K562 (cell line): ENCODE data around the gene ATM. TPM values are rescaled to one million over a fixed set of nuclear protein-coding genes. Genes with fewer than 3 reads are reported as not detected.

Experiments used
- CEBPG ChIP-seq, 3 experiments: fragments of 200-800 bp in 1 of 3; sonication (Bioruptor generic) in 1 of 3; sonication (generic) in 1 of 3; formaldehyde crosslinking in 1 of 3; IDR thresholded peaks in 2 of 3; conservative IDR thresholded peaks in 1 of 3; 2 replicates each; pipeline versions ENCODE4 v1.6.1 to v1.8.0; 2016 to 2022; ENCODE audit warnings: missing compliant biosample characterization in 2 of 3, missing genetic modification characterization in 2 of 3, mild to moderate bottlenecking in 1 of 3, missing genetic modification reagents in 1 of 3
- CHD4 ChIP-seq: fragments of 200-600 bp; sonication (generic); IDR thresholded peaks from 3 replicates; pipeline ENCODE4 v1.6.1; 2012; ENCODE audit warnings: low read depth, mild to moderate bottlenecking, mixed read lengths, low read length, inconsistent platforms; ENCODE audit not compliant: insufficient read depth, insufficient replicate concordance, poor library complexity, severe bottlenecking
- HNRNPL ChIP-seq: fragments of 200-400 bp; formaldehyde crosslinking; IDR thresholded peaks from 2 replicates; pipeline ENCODE4 v1.6.1; 2017; ENCODE audit warnings: low read depth, mild to moderate bottlenecking, low read length
- PHF21A ChIP-seq: fragments of 450-650 bp; IDR thresholded peaks from 2 replicates; pipeline ENCODE4 v1.6.1; 2017; ENCODE audit warnings: low read depth, borderline replicate concordance
- POLR2A ChIP-seq: fragments of 450-650 bp; conservative IDR thresholded peaks from 2 replicates; pipeline ENCODE4 v1.6.1; 2016
- SMARCA5 ChIP-seq: fragments of 450-650 bp; IDR thresholded peaks from 2 replicates; pipeline ENCODE4 v1.6.1; 2016
- ZNF212 ChIP-seq: fragments of 450-650 bp; formaldehyde crosslinking; IDR thresholded peaks from 2 replicates; pipeline ENCODE4 v1.4.0; 2020; ENCODE audit warnings: mild to moderate bottlenecking
- polyA plus RNA-seq, 8 experiments: library from polyadenylated mRNA; depleted of rRNA in 4 of 8; stranded (reverse) in 5 of 8; unstranded in 3 of 8; fragments of >200 nt; fragmentation: Nextera tagmentation in 2 of 8; fragmentation: Illumina TruSeq in 1 of 8; extraction: Ambion mirVana in 2 of 8; extraction: Trizol in 1 of 8; gene quantifications; 2 replicates each; pipeline versions ENCODE4 v1.2.1 to v1.2.3, GENCODE V29; 2011 to 2014; ENCODE audit warnings: inconsistent platforms in 1 of 8, missing spikeins in 1 of 8
- total RNA-seq, 7 experiments: library from RNA; depleted of rRNA in 6 of 7; stranded (reverse); fragments of >200 nt in 6 of 7; fragmentation: Illumina TruSeq in 2 of 7; extraction: Trizol in 2 of 7; gene quantifications; 2 replicates each; pipeline versions ENCODE4 v1.2.1 to v1.2.3, GENCODE V29; 2011 to 2021; ENCODE audit warnings: low replicate concordance in 1 of 7
- TF ChIP-seq, protein P1 (sequence below): fragments of 450-650 bp; IDR thresholded peaks from 2 replicates; pipeline ENCODE4 v1.6.1; 2018; ENCODE audit warnings: mild to moderate bottlenecking, low read depth; ENCODE audit not compliant: partially characterized antibody
- TF ChIP-seq, protein P2 (sequence below): sonication (generic); IDR thresholded peaks from 2 replicates; pipeline ENCODE4 v1.6.1; 2016
- TF ChIP-seq, protein P3 (sequence below): fragments of 450-650 bp; IDR thresholded peaks from 2 replicates; pipeline ENCODE4 v1.6.1; 2016; ENCODE audit warnings: mild to moderate bottlenecking, moderate library complexity
- TF ChIP-seq, protein P4 (sequence below), 2 experiments: fragments of 450-650 bp in 1 of 2; sonication (generic) in 1 of 2; formaldehyde crosslinking in 1 of 2; IDR thresholded peaks in 1 of 2; conservative IDR thresholded peaks in 1 of 2; 2 replicates each; pipeline versions ENCODE4 v1.6.1 to v1.8.1; 2016 to 2023; ENCODE audit warnings: mild to moderate bottlenecking in 2 of 2, moderate library complexity in 2 of 2, inconsistent platforms in 1 of 2, missing genetic modification reagents in 1 of 2

The ATM gene
- total and polyA plus RNA-seq, 9 of the 15 experiments (the other 6 are each of a cell fraction or from before 2014, with no cell fraction given): 8.3 to 46.8 (median 26.2) TPM

DNA sequence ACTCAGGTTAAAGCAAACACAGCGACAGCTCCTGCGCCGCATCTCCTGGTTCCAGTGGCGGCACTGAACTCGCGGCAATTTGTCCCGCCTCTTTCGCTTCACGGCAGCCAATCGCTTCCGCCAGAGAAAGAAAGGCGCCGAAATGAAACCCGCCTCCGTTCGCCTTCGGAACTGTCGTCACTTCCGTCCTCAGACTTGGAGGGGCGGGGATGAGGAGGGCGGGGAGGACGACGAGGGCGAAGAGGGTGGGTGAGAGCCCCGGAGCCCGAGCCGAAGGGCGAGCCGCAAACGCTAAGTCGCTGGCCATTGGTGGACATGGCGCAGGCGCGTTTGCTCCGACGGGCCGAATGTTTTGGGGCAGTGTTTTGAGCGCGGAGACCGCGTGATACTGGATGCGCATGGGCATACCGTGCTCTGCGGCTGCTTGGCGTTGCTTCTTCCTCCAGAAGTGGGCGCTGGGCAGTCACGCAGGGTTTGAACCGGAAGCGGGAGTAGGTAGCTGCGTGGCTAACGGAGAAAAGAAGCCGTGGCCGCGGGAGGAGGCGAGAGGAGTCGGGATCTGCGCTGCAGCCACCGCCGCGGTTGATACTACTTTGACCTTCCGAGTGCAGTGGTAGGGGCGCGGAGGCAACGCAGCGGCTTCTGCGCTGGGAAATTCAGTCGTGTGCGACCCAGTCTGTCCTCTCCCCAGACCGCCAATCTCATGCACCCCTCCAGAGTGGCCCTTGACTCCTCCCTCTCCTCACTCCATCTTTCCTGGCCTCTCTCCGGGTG is at the start of gene ATM, which contains the start of gene NPAT (continued):
- TF ChIP-seq, protein P1, sequence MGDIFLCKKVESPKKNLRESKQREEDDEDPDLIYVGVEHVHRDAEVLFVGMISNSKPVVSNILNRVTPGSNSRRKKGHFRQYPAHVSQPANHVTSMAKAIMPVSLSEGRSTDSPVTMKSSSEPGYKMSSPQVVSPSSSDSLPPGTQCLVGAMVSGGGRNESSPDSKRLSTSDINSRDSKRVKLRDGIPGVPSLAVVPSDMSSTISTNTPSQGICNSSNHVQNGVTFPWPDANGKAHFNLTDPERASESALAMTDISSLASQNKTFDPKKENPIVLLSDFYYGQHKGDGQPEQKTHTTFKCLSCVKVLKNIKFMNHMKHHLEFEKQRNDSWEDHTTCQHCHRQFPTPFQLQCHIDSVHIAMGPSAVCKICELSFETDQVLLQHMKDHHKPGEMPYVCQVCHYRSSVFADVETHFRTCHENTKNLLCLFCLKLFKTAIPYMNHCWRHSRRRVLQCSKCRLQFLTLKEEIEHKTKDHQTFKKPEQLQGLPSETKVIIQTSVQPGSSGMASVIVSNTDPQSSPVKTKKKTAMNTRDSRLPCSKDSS: no peak
- TF ChIP-seq, protein P2, sequence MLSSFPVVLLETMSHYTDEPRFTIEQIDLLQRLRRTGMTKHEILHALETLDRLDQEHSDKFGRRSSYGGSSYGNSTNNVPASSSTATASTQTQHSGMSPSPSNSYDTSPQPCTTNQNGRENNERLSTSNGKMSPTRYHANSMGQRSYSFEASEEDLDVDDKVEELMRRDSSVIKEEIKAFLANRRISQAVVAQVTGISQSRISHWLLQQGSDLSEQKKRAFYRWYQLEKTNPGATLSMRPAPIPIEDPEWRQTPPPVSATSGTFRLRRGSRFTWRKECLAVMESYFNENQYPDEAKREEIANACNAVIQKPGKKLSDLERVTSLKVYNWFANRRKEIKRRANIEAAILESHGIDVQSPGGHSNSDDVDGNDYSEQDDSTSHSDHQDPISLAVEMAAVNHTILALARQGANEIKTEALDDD: no peak
- no peak for TF ChIP-seq HNRNPL
- no peak for TF ChIP-seq CHD4
- TF ChIP-seq CEBPG (CRISPR knock-in tag; IDR thresholded peaks at IDR 0.05): no peak
- TF ChIP-seq CEBPG (tag; conservative IDR thresholded peaks at IDR 0.05 in 1 of 2, IDR thresholded peaks at IDR 0.05 in 1 of 2): no peak
- TF ChIP-seq, protein P3, sequence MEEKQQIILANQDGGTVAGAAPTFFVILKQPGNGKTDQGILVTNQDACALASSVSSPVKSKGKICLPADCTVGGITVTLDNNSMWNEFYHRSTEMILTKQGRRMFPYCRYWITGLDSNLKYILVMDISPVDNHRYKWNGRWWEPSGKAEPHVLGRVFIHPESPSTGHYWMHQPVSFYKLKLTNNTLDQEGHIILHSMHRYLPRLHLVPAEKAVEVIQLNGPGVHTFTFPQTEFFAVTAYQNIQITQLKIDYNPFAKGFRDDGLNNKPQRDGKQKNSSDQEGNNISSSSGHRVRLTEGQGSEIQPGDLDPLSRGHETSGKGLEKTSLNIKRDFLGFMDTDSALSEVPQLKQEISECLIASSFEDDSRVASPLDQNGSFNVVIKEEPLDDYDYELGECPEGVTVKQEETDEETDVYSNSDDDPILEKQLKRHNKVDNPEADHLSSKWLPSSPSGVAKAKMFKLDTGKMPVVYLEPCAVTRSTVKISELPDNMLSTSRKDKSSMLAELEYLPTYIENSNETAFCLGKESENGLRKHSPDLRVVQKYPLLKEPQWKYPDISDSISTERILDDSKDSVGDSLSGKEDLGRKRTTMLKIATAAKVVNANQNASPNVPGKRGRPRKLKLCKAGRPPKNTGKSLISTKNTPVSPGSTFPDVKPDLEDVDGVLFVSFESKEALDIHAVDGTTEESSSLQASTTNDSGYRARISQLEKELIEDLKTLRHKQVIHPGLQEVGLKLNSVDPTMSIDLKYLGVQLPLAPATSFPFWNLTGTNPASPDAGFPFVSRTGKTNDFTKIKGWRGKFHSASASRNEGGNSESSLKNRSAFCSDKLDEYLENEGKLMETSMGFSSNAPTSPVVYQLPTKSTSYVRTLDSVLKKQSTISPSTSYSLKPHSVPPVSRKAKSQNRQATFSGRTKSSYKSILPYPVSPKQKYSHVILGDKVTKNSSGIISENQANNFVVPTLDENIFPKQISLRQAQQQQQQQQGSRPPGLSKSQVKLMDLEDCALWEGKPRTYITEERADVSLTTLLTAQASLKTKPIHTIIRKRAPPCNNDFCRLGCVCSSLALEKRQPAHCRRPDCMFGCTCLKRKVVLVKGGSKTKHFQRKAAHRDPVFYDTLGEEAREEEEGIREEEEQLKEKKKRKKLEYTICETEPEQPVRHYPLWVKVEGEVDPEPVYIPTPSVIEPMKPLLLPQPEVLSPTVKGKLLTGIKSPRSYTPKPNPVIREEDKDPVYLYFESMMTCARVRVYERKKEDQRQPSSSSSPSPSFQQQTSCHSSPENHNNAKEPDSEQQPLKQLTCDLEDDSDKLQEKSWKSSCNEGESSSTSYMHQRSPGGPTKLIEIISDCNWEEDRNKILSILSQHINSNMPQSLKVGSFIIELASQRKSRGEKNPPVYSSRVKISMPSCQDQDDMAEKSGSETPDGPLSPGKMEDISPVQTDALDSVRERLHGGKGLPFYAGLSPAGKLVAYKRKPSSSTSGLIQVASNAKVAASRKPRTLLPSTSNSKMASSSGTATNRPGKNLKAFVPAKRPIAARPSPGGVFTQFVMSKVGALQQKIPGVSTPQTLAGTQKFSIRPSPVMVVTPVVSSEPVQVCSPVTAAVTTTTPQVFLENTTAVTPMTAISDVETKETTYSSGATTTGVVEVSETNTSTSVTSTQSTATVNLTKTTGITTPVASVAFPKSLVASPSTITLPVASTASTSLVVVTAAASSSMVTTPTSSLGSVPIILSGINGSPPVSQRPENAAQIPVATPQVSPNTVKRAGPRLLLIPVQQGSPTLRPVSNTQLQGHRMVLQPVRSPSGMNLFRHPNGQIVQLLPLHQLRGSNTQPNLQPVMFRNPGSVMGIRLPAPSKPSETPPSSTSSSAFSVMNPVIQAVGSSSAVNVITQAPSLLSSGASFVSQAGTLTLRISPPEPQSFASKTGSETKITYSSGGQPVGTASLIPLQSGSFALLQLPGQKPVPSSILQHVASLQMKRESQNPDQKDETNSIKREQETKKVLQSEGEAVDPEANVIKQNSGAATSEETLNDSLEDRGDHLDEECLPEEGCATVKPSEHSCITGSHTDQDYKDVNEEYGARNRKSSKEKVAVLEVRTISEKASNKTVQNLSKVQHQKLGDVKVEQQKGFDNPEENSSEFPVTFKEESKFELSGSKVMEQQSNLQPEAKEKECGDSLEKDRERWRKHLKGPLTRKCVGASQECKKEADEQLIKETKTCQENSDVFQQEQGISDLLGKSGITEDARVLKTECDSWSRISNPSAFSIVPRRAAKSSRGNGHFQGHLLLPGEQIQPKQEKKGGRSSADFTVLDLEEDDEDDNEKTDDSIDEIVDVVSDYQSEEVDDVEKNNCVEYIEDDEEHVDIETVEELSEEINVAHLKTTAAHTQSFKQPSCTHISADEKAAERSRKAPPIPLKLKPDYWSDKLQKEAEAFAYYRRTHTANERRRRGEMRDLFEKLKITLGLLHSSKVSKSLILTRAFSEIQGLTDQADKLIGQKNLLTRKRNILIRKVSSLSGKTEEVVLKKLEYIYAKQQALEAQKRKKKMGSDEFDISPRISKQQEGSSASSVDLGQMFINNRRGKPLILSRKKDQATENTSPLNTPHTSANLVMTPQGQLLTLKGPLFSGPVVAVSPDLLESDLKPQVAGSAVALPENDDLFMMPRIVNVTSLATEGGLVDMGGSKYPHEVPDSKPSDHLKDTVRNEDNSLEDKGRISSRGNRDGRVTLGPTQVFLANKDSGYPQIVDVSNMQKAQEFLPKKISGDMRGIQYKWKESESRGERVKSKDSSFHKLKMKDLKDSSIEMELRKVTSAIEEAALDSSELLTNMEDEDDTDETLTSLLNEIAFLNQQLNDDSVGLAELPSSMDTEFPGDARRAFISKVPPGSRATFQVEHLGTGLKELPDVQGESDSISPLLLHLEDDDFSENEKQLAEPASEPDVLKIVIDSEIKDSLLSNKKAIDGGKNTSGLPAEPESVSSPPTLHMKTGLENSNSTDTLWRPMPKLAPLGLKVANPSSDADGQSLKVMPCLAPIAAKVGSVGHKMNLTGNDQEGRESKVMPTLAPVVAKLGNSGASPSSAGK: peak; percentile 58
- no peak for TF ChIP-seq PHF21A
- peak; percentile 97 for TF ChIP-seq POLR2A
- no peak for TF ChIP-seq ZNF212 (CRISPR knock-in tag)
- TF ChIP-seq, protein P4, sequence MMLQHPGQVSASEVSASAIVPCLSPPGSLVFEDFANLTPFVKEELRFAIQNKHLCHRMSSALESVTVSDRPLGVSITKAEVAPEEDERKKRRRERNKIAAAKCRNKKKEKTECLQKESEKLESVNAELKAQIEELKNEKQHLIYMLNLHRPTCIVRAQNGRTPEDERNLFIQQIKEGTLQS (IDR thresholded peaks at IDR 0.05): no peak
- TF ChIP-seq, protein P4 (CRISPR knock-in tag; conservative IDR thresholded peaks at IDR 0.05): no peak
- TF ChIP-seq SMARCA5: 0 out of 2 replicates have a peak, but pooled peaks have one; percentile 73
